Ovary (tissue), 9 donors: ENCODE results near the gene LRRC52. TPM values are rescaled to one million over a fixed set of nuclear protein-coding genes. Genes with fewer than 3 reads are reported as not detected.

ENCODE experiments used
- DNase-seq, 5 donors: peaks; one replicate each; pipeline ENCODE4 v3.0.0-alpha.2; 2019 to 2020
- H3K27ac ChIP-seq, 2 donors: fragments of 200-600 bp; one replicate each; pipeline versions ENCODE4 v1.5.1 to v1.8.0; 2019 to 2022
- H3K27me3 ChIP-seq: fragments of 200-600 bp; one replicate; pipeline ENCODE4 v1.8.0; 2022
- H3K36me3 ChIP-seq: fragments of 200-600 bp; sonication (generic); one replicate; pipeline ENCODE4 v1.5.1; 2019
- H3K4me1 ChIP-seq: one replicate; pipeline ENCODE4 v1.8.1; 2013; ENCODE audit warnings: mild to moderate bottlenecking, moderate library complexity; ENCODE audit not compliant: insufficient read depth
- H3K4me3 ChIP-seq: fragments of 200-600 bp; sonication (generic); one replicate; pipeline ENCODE4 v1.5.1; 2017
- H3K9me3 ChIP-seq, 2 donors: fragments of 200-600 bp in 1 of 2; sonication (generic) in 1 of 2; one replicate each; pipeline versions ENCODE4 v1.5.1 to v1.8.1; 2013 to 2019; ENCODE audit warnings: mild to moderate bottlenecking in 1 of 2, moderate library complexity in 1 of 2
- CTCF ChIP-seq, 3 donors: fragments of 450-650 bp in 2 of 3; fragments of 200-600 bp in 1 of 3; IDR thresholded peaks; one replicate each; pipeline versions ENCODE4 v1.5.1 to v1.8.0; 2016 to 2022; ENCODE audit warnings: antibody characterized with exemption in 3 of 3, mild to moderate bottlenecking in 1 of 3
- EP300 ChIP-seq: sonication (generic); formaldehyde crosslinking; IDR thresholded peaks from one replicate; pipeline ENCODE4 v1.6.1; 2017; ENCODE audit warnings: antibody characterized with exemption
- POLR2A ChIP-seq: fragments of 450-650 bp; IDR thresholded peaks from one replicate; pipeline ENCODE4 v1.6.1; 2017; ENCODE audit warnings: antibody characterized with exemption, mild to moderate bottlenecking, moderate library complexity
- WGBS, 3 donors: extraction: QIAGEN DNeasy Blood & Tissue Kit in 1 of 3; methylation state at CpG; one replicate each; pipeline versions ENCODE4 v1.1.5 to v1.1.7; 2013 to 2017; 5-methylcytosine and 5-hydroxymethylcytosine counted together
- intact Hi-C, 4 donors: fragments of 100-400 bp; cut with DNase I; formaldehyde crosslinking; loops; one replicate each; pipeline versions ENCODE4 v1.11.0 to v1.15.1; 2022 to 2023
- polyA plus RNA-seq, 2 donors: library from polyadenylated mRNA; stranded (reverse); fragments of 200-250 nt in 1 of 2; fragments of 350-450 nt in 1 of 2; fragmentation: Illumina TruSeq in 1 of 2; extraction: RNeasy Lipid Tissue Mini Kit (QIAGEN cat#74804) in 1 of 2; gene quantifications; one replicate each; pipeline ENCODE4 v1.2.3, GENCODE V29; 2013 to 2014
- total RNA-seq, 7 donors: library from RNA; depleted of rRNA in 2 of 7; stranded (reverse); fragments of >200 nt in 2 of 7; fragmentation: NEBNext Ultra II Directional in 3 of 7; extraction: Animal tissue kit (Norgen Biotek cat#: 25700) in 3 of 7; gene quantifications; one replicate each; pipeline versions ENCODE4 v1.1.0 to v1.2.4, GENCODE V29; 2016 to 2023
- donor health status: DM: no; HTN: no; CAD: no; lungs with moderate emphysema.
- donor health status: DM: no; HTN: no; CAD: no.
- donor health status: Bipolar disorder and iron deficiency.
- donor health status: DM: yes; HTN: yes; CAD: no.
- donor health status: DM: no; HTN: no; CAD: no.
- donor health status: DM: yes; HTN: yes; CAD: no.

The LRRC52 gene
- total and polyA plus RNA-seq, 9 donors: not detected

DNA sequence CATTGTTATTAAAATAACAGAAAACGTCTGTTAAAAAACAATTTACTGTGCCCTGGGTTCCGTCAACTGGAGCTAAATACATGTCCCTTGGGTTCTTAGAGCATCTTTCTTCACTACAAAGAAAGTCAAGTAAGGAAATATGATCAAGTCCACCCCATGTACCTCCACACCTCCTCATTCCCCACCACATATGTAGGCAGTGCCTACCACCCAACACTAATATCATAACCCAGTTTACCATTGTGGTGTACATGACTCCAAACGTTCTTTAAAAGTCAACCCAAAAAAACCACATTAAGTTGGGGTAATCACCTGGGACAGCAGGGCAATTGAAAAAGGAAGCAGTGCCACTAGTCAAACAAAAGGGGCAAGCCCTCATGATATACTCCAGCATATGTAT lies 7.8 kb upstream of the LRRC52 start:
- Histone ChIP-seq H3K27me3 (no peaks in the 10 kb centered on the region), H3K4me3 (no peak overlapping the region), H3K36me3 (no peaks in the 10 kb centered on the region), H3K27ac (no peak overlapping the region), H3K4me1 (no peaks in the 10 kb centered on the region), H3K9me3 (no peaks in the 10 kb centered on the region)
- intact Hi-C loops: no loop called here
- no peak for DNase-seq
- TF ChIP-seq POLR2A (no peak), EP300 (no peak), CTCF (IDR thresholded peaks at IDR 0.05) (no peak)
- WGBS, 3 donors: 68 to 77% (median 70%) methylated on average over 3 of the region's 3 CpGs

- intact Hi-C loops: no loop called here
- no peak for DNase-seq
- H3K9me3 ChIP-seq: no peaks in the 10 kb centered on the region
- H3K4me1 ChIP-seq: no peaks in the 10 kb centered on the region
- 64% methylated on average over 14 of the region's 14 CpGs for WGBS, 3 donors
- no peak overlapping the region for H3K4me3 ChIP-seq
- H3K36me3 ChIP-seq: no peaks in the 10 kb centered on the region
- no peak overlapping the region for H3K27ac ChIP-seq
- TF ChIP-seq CTCF (IDR thresholded peaks at IDR 0.05) (no peak), POLR2A (no peak), EP300 (no peak)
- no peaks in the 10 kb centered on the region for H3K27me3 ChIP-seq
Measured at GRCh38 chr1:165537356-165538109, 6.3 kb upstream of the LRRC52 start.

GRCh38 chr1:165539306-165539705 lies 4.5 kb upstream of the LRRC52 start:
- no peak for DNase-seq
- Histone ChIP-seq H3K9me3 (no peaks in the 10 kb centered on the region), H3K4me3 (no peak overlapping the region), H3K27me3 (no peaks in the 10 kb centered on the region), H3K36me3 (no peaks in the 10 kb centered on the region), H3K4me1 (no peaks in the 10 kb centered on the region), H3K27ac (no peak overlapping the region)
- TF ChIP-seq POLR2A (no peak), CTCF (IDR thresholded peaks at IDR 0.05) (no peak), EP300 (no peak)
- intact Hi-C loops: no loop called here
- 69 to 84% (median 77%) methylated on average over 4 of the region's 4 CpGs for WGBS, 3 donors

- Histone ChIP-seq H3K36me3 (no peaks in the 10 kb centered on the region), H3K9me3 (no peaks in the 10 kb centered on the region), H3K27ac (no peak overlapping the region), H3K27me3 (no peaks in the 10 kb centered on the region), H3K4me3 (no peak overlapping the region), H3K4me1 (no peaks in the 10 kb centered on the region)
- 54 to 59% (median 58%) methylated on average over 3 of the region's 3 CpGs for WGBS, 3 donors
- intact Hi-C loops: no loop called here
- TF ChIP-seq POLR2A (no peak), CTCF (IDR thresholded peaks at IDR 0.05) (no peak), EP300 (no peak)
- DNase-seq: no peak
Measured at GRCh38 chr1:165539908-165540307, 3.9 kb upstream of the LRRC52 start.
